ENCODE measurements around the gene NFKBIE.

DNA sequence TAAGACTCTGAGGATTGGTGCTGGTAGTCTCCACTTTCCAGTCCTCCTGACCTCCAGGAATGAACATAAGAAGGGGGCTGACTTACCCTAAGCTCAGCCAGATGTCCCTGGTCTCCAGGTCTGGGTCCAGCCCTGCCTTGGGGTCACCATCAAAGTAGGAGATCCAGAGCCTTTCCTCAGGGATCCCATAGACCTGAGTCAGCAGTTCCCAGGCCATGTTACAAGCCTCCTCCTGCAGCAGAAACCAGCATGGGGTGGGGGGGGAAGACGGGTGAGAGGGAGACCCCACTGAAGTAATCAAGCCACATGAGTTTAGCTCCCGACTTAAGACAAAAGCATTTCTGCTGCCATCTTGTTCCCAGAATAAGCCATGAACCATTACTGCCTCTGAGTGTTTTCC lies 46.0 kb upstream of the NFKBIE start:
- TF ChIP-seq EZH2 (IDR thresholded peaks at IDR 0.05) (no peak), POLR2AphosphoS5 (IDR thresholded peaks at IDR 0.05; ENCODE audit: borderline replicate concordance, low read depth, low read length) (no peak)

Measured in SK-N-MC (cell line).